K562 (cell line): ENCODE measurements around the gene LRRC74B. TPM values are rescaled to one million over a fixed set of nuclear protein-coding genes. Genes with fewer than 3 reads are reported as not detected.
A peak's percentile ranks its signal among the peaks of the same experiment; 100 is the strongest.

ENCODE experiments used
- JUND ChIP-seq, 2 experiments: IDR thresholded peaks; 2 replicates in 1 of 2; 3 replicates in 1 of 2; pipeline ENCODE4 v1.6.1; 2011; ENCODE audit warnings: borderline replicate concordance in 2 of 2, low read depth in 2 of 2, low read length in 2 of 2, improper control_type of control experiment in 1 of 2, missing biosample characterization in 1 of 2, missing genetic modification characterization in 1 of 2, missing genetic modification reagents in 1 of 2
- L3MBTL2 ChIP-seq: fragments of 450-650 bp; IDR thresholded peaks from 2 replicates; pipeline ENCODE4 v1.6.1; 2016; ENCODE audit warnings: mild to moderate bottlenecking, moderate library complexity
- RBBP5 ChIP-seq: fragments of 200-600 bp; sonication (generic); IDR thresholded peaks from 2 replicates; pipeline ENCODE4 v1.6.1; 2012; ENCODE audit warnings: borderline replicate concordance, mild to moderate bottlenecking, low read length, control low read depth, inconsistent platforms; ENCODE audit not compliant: insufficient read depth, poor library complexity, severe bottlenecking
- TCF7 ChIP-seq: sonication (generic); IDR thresholded peaks from 2 replicates; pipeline ENCODE4 v1.6.1; 2016; ENCODE audit warnings: antibody characterized with exemption, borderline replicate concordance
- ZFX ChIP-seq: sonication (generic); formaldehyde crosslinking; IDR thresholded peaks from 2 replicates; pipeline ENCODE4 v1.8.0; 2022; ENCODE audit warnings: mild to moderate bottlenecking, missing genetic modification reagents, moderate library complexity
- ZNF445 ChIP-seq: fragments of 250-450 bp; sonication (Bioruptor Pico); IDR thresholded peaks from 2 replicates; pipeline ENCODE4 v1.4.0; 2020; ENCODE audit warnings: low read depth, mild to moderate bottlenecking, moderate library complexity
- ZNF583 ChIP-seq: fragments of 250-450 bp; sonication (Bioruptor Pico); IDR thresholded peaks from 2 replicates; pipeline ENCODE4 v1.4.0; 2020
- ZNF695 ChIP-seq: fragments of 450-650 bp; formaldehyde crosslinking; IDR thresholded peaks from 2 replicates; pipeline ENCODE4 v1.4.0; 2020; ENCODE audit warnings: mild to moderate bottlenecking, moderate library complexity
- polyA plus RNA-seq, 8 experiments: library from polyadenylated mRNA; depleted of rRNA in 4 of 8; stranded (reverse) in 5 of 8; unstranded in 3 of 8; fragments of >200 nt; fragmentation: Nextera tagmentation in 2 of 8; fragmentation: Illumina TruSeq in 1 of 8; extraction: Ambion mirVana in 2 of 8; extraction: Trizol in 1 of 8; gene quantifications; 2 replicates each; pipeline versions ENCODE4 v1.2.1 to v1.2.3, GENCODE V29; 2011 to 2014; ENCODE audit warnings: inconsistent platforms in 1 of 8, missing spikeins in 1 of 8
- total RNA-seq, 7 experiments: library from RNA; depleted of rRNA in 6 of 7; stranded (reverse); fragments of >200 nt in 6 of 7; fragmentation: Illumina TruSeq in 2 of 7; extraction: Trizol in 2 of 7; gene quantifications; 2 replicates each; pipeline versions ENCODE4 v1.2.1 to v1.2.3, GENCODE V29; 2011 to 2021; ENCODE audit warnings: low replicate concordance in 1 of 7
- TF ChIP-seq, protein P1 (sequence below): fragments of 250-450 bp; sonication (Bioruptor Pico); IDR thresholded peaks from 2 replicates; pipeline ENCODE4 v1.4.0; 2020; ENCODE audit warnings: mild to moderate bottlenecking
- TF ChIP-seq, protein P2 (sequence below), 2 experiments: fragments of 450-650 bp in 1 of 2; sonication (generic) in 1 of 2; formaldehyde crosslinking; conservative IDR thresholded peaks; 2 replicates each; pipeline versions ENCODE4 v1.4.0 to v1.8.1; 2020 to 2022; ENCODE audit warnings: mild to moderate bottlenecking in 1 of 2, missing genetic modification reagents in 1 of 2
- TF ChIP-seq, protein P3 (sequence below): fragments of 250-450 bp; sonication (Bioruptor Pico); IDR thresholded peaks from 2 replicates; pipeline ENCODE4 v1.4.0; 2020
- TF ChIP-seq, protein P4 (sequence below): fragments of 250-450 bp; sonication (Bioruptor Pico); IDR thresholded peaks from 2 replicates; pipeline ENCODE4 v1.8.0; 2022; ENCODE audit warnings: moderate library complexity, mild to moderate bottlenecking, inconsistent platforms
- TF ChIP-seq, protein P5 (sequence below): sonication (generic); formaldehyde crosslinking; IDR thresholded peaks from 2 replicates; pipeline ENCODE4 v1.8.1; 2022; ENCODE audit warnings: missing genetic modification reagents

The LRRC74B gene
- total and polyA plus RNA-seq, 9 of the 15 experiments (the other 6 are each of a cell fraction or from before 2014, with no cell fraction given) = not detected

DNA sequence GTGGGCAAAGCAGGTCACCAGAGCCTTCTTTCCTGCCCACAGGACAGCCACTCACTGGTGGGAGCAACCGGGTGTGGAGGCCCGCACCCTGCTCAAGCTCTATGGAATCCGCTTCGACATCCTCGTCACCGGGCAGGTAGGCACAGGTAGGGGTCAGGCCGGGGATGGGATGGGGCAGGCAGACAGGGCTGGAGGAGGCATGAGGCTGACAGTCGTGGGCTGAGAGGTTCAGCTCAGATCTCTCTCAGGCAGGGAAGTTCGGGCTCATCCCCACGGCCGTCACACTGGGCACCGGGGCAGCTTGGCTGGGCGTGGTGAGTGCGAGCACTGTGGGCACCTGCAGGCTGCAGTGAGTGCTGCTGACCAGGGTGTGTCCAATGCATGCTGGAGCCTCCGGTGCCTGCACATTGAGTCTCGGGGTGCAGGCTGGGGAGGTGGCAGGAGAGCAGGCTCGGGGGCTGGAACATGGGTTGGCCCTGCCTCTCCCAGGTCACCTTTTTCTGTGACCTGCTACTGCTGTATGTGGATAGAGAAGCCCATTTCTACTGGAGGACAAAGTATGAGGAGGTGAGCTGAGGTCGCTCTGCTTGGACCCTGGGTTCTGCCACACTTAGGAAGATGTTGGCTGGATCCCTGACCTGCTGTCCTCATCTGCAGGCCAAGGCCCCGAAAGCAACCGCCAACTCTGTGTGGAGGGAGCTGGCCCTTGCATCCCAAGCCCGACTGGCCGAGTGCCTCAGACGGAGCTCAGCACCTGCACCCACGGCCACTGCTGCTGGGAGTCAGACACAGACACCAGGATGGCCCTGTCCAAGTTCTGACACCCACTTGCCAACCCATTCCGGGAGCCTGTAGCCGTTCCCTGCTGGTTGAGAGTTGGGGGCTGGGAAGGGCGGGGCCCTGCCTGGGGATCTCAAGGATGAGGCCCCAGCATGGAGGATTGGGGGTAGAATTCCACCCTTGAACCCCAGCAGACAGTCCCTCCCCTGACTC is 19.7 kb upstream of the LRRC74B start (continued):
- TF ChIP-seq, protein P1, sequence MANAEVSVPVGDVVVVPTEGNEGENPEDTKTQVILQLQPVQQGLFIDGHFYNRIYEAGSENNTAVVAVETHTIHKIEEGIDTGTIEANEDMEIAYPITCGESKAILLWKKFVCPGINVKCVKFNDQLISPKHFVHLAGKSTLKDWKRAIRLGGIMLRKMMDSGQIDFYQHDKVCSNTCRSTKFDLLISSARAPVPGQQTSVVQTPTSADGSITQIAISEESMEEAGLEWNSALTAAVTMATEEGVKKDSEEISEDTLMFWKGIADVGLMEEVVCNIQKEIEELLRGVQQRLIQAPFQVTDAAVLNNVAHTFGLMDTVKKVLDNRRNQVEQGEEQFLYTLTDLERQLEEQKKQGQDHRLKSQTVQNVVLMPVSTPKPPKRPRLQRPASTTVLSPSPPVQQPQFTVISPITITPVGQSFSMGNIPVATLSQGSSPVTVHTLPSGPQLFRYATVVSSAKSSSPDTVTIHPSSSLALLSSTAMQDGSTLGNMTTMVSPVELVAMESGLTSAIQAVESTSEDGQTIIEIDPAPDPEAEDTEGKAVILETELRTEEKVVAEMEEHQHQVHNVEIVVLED (CRISPR knock-in tag) = 0 out of 2 replicates have a peak, but pooled peaks have one; percentile 38
- TF ChIP-seq, protein P2, sequence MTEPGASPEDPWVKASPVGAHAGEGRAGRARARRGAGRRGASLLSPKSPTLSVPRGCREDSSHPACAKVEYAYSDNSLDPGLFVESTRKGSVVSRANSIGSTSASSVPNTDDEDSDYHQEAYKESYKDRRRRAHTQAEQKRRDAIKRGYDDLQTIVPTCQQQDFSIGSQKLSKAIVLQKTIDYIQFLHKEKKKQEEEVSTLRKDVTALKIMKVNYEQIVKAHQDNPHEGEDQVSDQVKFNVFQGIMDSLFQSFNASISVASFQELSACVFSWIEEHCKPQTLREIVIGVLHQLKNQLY (CRISPR knock-in tag; conservative IDR thresholded peaks at IDR 0.05) = peak in 1 of 2 experiments; percentile 70; a peak in 1 of 4 replicates
- TF ChIP-seq ZNF695 (CRISPR knock-in tag) = 0 out of 2 replicates have a peak, but pooled peaks have one; percentile 24
- TF ChIP-seq ZFX (CRISPR knock-in tag) = no peak
- TF ChIP-seq, protein P3, sequence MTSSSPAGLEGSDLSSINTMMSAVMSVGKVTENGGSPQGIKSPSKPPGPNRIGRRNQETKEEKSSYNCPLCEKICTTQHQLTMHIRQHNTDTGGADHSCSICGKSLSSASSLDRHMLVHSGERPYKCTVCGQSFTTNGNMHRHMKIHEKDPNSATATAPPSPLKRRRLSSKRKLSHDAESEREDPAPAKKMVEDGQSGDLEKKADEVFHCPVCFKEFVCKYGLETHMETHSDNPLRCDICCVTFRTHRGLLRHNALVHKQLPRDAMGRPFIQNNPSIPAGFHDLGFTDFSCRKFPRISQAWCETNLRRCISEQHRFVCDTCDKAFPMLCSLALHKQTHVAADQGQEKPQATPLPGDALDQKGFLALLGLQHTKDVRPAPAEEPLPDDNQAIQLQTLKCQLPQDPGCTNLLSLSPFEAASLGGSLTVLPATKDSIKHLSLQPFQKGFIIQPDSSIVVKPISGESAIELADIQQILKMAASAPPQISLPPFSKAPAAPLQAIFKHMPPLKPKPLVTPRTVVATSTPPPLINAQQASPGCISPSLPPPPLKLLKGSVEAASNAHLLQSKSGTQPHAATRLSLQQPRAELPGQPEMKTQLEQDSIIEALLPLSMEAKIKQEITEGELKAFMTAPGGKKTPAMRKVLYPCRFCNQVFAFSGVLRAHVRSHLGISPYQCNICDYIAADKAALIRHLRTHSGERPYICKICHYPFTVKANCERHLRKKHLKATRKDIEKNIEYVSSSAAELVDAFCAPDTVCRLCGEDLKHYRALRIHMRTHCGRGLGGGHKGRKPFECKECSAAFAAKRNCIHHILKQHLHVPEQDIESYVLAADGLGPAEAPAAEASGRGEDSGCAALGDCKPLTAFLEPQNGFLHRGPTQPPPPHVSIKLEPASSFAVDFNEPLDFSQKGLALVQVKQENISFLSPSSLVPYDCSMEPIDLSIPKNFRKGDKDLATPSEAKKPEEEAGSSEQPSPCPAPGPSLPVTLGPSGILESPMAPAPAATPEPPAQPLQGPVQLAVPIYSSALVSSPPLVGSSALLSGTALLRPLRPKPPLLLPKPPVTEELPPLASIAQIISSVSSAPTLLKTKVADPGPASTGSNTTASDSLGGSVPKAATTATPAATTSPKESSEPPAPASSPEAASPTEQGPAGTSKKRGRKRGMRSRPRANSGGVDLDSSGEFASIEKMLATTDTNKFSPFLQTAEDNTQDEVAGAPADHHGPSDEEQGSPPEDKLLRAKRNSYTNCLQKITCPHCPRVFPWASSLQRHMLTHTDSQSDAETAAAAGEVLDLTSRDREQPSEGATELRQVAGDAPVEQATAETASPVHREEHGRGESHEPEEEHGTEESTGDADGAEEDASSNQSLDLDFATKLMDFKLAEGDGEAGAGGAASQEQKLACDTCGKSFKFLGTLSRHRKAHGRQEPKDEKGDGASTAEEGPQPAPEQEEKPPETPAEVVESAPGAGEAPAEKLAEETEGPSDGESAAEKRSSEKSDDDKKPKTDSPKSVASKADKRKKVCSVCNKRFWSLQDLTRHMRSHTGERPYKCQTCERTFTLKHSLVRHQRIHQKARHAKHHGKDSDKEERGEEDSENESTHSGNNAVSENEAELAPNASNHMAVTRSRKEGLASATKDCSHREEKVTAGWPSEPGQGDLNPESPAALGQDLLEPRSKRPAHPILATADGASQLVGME (CRISPR knock-in tag) = peak; percentile 70; the same call in 1 of the 2 replicates
- TF ChIP-seq, protein P4, sequence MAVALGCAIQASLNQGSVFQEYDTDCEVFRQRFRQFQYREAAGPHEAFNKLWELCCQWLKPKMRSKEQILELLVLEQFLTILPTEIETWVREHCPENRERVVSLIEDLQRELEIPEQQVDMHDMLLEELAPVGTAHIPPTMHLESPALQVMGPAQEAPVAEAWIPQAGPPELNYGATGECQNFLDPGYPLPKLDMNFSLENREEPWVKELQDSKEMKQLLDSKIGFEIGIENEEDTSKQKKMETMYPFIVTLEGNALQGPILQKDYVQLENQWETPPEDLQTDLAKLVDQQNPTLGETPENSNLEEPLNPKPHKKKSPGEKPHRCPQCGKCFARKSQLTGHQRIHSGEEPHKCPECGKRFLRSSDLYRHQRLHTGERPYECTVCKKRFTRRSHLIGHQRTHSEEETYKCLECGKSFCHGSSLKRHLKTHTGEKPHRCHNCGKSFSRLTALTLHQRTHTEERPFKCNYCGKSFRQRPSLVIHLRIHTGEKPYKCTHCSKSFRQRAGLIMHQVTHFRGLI (CRISPR knock-in tag) = no peak
- TF ChIP-seq JUND (IDR thresholded peaks at IDR 0.05; ENCODE audit: borderline replicate concordance, low read depth, low read length) = no peak
- no peak for TF ChIP-seq JUND (tag; IDR thresholded peaks at IDR 0.05; ENCODE audit: borderline replicate concordance, low read depth, low read length)
- TF ChIP-seq, protein P5, sequence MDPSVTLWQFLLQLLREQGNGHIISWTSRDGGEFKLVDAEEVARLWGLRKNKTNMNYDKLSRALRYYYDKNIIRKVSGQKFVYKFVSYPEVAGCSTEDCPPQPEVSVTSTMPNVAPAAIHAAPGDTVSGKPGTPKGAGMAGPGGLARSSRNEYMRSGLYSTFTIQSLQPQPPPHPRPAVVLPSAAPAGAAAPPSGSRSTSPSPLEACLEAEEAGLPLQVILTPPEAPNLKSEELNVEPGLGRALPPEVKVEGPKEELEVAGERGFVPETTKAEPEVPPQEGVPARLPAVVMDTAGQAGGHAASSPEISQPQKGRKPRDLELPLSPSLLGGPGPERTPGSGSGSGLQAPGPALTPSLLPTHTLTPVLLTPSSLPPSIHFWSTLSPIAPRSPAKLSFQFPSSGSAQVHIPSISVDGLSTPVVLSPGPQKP = 0 out of 2 replicates have a peak, but pooled peaks have one; percentile 38
- TF ChIP-seq TCF7 = 0 out of 2 replicates have a peak, but pooled peaks have one; percentile 6
- no peak for TF ChIP-seq ZNF445 (CRISPR knock-in tag)
- no peak for TF ChIP-seq L3MBTL2
- peak; percentile 69; the same call in 1 of the 2 replicates for TF ChIP-seq ZNF583 (CRISPR knock-in tag)
- TF ChIP-seq RBBP5 = peak; percentile 9
